T47D (cell line): ENCODE measurements around the gene ADAMTSL1.

Experiments
- DNase-seq, 2 experiments: peaks; one replicate each; pipeline versions ENCODE4 v3.0.0 to v3.0.0-alpha.2; 2011 to 2012; ENCODE audit warnings: low read depth in 1 of 2, low spot score in 1 of 2
- JUND ChIP-seq: IDR thresholded peaks from 2 replicates; pipeline ENCODE4 v1.6.1; 2012; ENCODE audit warnings: low read depth
- in situ Hi-C: cut with HindIII; loops from 2 replicates; pipeline ENCODE4 v1.10.0; 2016; ENCODE audit warnings: low sequenced_read_pairs, low pct_unique_long_range_greater_than_20kb

The ADAMTSL1 gene

GRCh38 chr9:18896004-18896403, 422.1 kb downstream of the ADAMTSL1 start:
- DNase-seq = no peak
- no peak for TF ChIP-seq JUND
- in situ Hi-C loops = no loop called here

DNA sequence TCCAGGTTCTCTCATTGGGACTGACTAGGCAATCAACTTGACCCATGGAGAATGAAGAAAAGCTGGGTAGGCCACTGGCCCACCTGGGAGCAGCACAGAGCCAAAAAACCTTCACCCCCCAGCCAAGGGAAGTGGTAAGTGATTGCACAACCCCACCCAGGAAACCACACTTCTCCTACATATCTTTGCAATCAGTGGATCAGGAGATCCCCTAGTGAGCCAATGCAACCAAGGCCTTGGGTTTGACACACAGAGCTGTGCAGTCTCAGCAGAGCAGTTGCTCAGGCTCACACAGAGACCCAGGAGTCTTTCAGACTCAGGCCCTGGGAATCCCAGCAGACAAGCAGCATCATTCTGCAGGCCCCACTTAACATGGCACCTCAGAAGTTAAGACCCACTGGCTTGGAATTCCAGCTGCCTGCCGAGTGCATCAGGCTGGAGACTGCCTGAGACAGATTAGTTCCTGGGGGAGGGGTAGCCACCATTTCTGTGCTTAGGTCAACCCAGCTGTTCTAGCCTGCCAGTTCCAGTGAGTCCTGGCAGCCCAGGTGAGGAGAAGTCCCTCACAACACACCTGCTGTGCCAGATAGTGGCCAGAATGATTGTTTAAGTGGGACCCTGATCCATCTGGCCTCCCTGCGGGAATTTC, 422.7 kb downstream of the ADAMTSL1 start:
- in situ Hi-C loops = no loop called here
- TF ChIP-seq JUND = no peak
- no peak for DNase-seq

DNA sequence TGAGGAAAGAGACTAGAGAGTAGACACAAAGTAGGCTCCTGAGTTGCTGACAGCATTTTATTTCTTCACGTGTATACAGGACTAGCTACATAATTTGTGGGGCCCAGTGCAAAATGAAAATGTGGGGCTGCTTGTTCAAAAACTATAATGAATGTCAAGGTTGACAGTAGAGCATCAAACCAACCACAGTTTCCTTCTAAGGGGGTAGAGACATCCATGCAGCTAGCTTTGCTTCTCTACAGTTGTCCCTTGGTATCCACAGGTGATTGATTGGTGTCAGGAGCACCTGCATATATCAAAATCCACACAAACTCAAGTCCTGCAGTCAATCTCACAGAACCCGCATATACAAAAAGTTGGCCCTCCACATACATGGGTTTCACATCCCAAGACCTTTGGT, 429.5 kb downstream of the ADAMTSL1 start:
- no peak for TF ChIP-seq JUND
- in situ Hi-C loops = no loop called here
- no peak for DNase-seq

- no peak for DNase-seq
- no peak for TF ChIP-seq JUND
- in situ Hi-C loops = no loop called here
These were observed 431.3 kb downstream of the ADAMTSL1 start for GRCh38 chr9:18905028-18905882.

- TF ChIP-seq JUND = no peak
- in situ Hi-C loops = no loop called here
- DNase-seq = no peak
These were observed 432.1 kb downstream of the ADAMTSL1 start for GRCh38 chr9:18905883-18906629.

- DNase-seq = no peak
- in situ Hi-C loops = no loop called here
- TF ChIP-seq JUND = no peak
These were observed 432.9 kb downstream of the ADAMTSL1 start for GRCh38 chr9:18906656-18907395.

DNA sequence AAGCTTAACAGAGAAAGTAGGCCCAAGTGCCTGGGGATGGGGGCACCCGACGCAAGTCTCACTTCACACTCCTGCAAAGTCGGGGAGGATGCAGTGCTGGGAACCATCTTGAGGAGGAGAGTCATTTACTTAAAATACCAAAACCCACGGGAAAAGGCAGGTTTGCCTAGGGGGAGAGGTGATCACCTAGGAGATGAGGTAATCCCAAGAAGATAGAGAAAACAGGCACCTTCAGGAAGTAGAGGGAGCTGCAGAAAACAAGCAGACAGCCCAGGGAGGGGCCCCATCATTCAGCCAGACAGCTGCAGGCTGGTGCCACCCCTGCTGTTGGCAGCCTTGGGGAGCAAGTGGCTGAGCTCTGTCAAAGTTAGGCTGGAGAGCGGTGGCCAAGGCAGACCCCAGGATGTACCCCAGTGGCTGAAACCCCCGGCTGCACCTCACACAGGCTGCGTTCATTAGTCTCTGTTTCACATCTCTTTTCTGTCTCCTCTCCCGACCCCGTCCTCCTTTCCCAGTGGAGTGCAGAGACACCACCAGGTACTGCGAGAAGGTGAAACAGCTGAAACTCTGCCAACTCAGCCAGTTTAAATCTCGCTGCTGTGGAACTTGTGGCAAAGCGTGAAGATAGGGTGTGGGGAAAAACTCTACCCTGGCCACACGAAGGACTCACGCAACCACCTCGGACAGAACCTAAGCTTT, 434.1 kb downstream of the ADAMTSL1 start:
- in situ Hi-C loops = no loop called here
- no peak for TF ChIP-seq JUND
- DNase-seq = no peak

DNA sequence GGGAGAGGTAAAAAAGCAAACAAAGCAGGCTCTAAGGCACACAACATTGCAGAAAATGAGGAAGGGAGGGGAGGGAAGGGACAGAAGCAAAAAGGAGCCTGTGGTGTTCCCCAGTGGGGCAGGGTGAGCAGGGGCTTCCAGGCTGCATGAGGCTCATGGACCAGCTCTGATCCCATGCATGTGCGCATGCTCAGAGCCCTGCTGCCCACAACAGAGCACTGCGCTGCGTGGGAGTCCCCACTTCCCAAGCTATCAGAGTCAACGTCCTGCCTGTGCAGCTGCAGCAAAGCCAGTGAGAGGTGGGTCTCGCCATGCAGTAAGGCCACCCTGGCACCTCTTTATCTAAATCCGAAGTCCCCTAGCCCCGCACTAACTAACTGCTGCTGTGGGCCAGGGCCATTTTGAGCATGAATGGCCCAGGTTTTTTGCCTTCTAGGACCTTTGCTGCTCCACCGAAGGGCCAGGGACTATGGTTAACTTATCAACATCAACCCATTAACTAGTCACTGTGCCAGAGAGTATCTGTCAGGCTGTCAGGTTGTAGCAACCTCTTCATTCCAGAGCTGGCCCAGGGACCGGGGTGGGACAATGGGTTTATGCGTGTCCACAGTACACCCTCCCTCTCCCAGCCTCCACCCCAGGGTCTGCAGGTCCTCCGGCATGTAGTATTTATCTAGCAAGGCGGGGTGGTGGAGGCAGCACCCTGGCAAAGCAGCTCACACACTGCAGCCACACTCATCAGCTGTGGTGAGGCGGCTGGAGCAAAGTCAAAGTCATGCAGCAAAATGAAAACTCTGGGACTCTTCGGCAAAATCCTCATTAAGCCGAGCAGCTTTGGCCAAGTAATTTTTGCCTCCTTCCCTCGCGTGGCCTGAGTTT, 435.4 kb downstream of the ADAMTSL1 start:
- in situ Hi-C loops = no loop called here
- no peak for TF ChIP-seq JUND
- no peak for DNase-seq

- in situ Hi-C loops = no loop called here
- TF ChIP-seq JUND = no peak
- no peak for DNase-seq
These were observed 436.5 kb downstream of the ADAMTSL1 start for GRCh38 chr9:18910435-18910834.

DNA sequence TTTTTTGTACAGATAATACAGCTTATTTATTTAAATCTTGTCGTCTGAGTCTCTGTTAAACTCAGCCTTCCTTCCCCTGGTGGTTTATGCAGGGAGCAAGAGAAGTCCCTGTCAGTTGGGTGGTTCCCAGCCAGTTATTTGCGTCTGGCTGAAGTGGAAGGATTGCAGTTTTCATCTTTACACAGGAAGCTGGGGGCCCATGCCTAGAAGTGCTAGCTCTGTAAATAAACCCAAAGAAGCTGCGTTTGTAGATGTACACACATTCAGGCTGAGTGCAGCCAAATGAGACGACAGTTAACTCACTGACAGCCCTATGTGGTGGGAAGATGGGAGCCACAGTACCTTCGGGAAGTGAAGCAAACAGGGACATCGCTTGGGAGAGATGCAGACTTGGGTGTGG, 437.0 kb downstream of the ADAMTSL1 start:
- no peak for DNase-seq
- TF ChIP-seq JUND = no peak
- in situ Hi-C loops = no loop called here

GRCh38 chr9:18911714-18912342, 437.9 kb downstream of the ADAMTSL1 start:
- in situ Hi-C loops = no loop called here
- TF ChIP-seq JUND = no peak
- DNase-seq = no peak
